HEK293 (cell line): ENCODE measurements around the gene SPEF1.
A peak's percentile ranks its signal among the peaks of the same experiment; 100 is the strongest.

Experiments
- CTCF ChIA-PET: fragments of 350-600 bp; formaldehyde crosslinking; extraction: SDS; loops from one replicate; lab custom pipeline; 2021; ENCODE audit warnings: antibody characterized with exemption; lab: Yijun Ruan, JAX
- POLR2A ChIA-PET: fragments of 300-600 bp; formaldehyde crosslinking; extraction: SDS; loops from one replicate; lab custom pipeline; 2020; ENCODE audit warnings: antibody characterized with exemption, inconsistent platforms; lab: Yijun Ruan, JAX
- H3K27ac ChIP-seq: fragments of 200-500 bp; sonication (Bioruptor generic); 2 replicates; pipeline ENCODE4 v1.5.1; 2014; ENCODE audit warnings: low read depth, low read length, control low read depth, inconsistent platforms; ENCODE audit errors: extremely low read depth
- H3K36me3 ChIP-seq, 2 experiments: fragments of 200-500 bp in 1 of 2; sonication (Bioruptor generic) in 1 of 2; 1 replicate in 1 of 2; 2 replicates in 1 of 2; pipeline ENCODE4 v1.5.1; 2014 to 2017; ENCODE audit warnings: inconsistent platforms in 2 of 2, low read length in 2 of 2; ENCODE audit not compliant: control insufficient read depth in 2 of 2, insufficient read depth in 1 of 2
- H3K4me1 ChIP-seq: fragments of 200-500 bp; sonication (Bioruptor generic); 2 replicates; pipeline ENCODE4 v1.5.1; 2014; ENCODE audit warnings: mild to moderate bottlenecking, low read length, inconsistent platforms; ENCODE audit not compliant: control insufficient read depth, insufficient read depth
- H3K4me3 ChIP-seq: 2 replicates; pipeline ENCODE4 v1.5.1; 2011; ENCODE audit warnings: low read depth, mild to moderate bottlenecking, control low read depth, low read length, moderate library complexity
- H3K9me3 ChIP-seq: fragments of 200-500 bp; sonication (Bioruptor generic); 2 replicates; pipeline ENCODE4 v1.5.1; 2014; ENCODE audit warnings: low read depth, low read length, inconsistent platforms; ENCODE audit not compliant: control insufficient read depth, insufficient read depth
- EGR2 ChIP-seq: fragments of 450-650 bp; formaldehyde crosslinking; IDR thresholded peaks from 2 replicates; pipeline ENCODE4 v1.5.1; 2016; ENCODE audit warnings: low read depth, missing biosample characterization, missing genetic modification characterization
- HOXA7 ChIP-seq: sonication (generic); formaldehyde crosslinking; IDR thresholded peaks from 2 replicates; pipeline ENCODE4 v1.8.1; 2022; ENCODE audit warnings: missing genetic modification reagents, borderline replicate concordance
- MZF1 ChIP-seq: fragments of 450-650 bp; formaldehyde crosslinking; IDR thresholded peaks from 2 replicates; pipeline ENCODE4 v1.5.1; 2017; ENCODE audit warnings: missing biosample characterization, missing genetic modification characterization, borderline replicate concordance
- SCRT1 ChIP-seq: fragments of 450-650 bp; formaldehyde crosslinking; IDR thresholded peaks from 2 replicates; pipeline ENCODE4 v1.5.1; 2016; ENCODE audit warnings: missing biosample characterization, missing genetic modification characterization, borderline replicate concordance
- SCRT2 ChIP-seq: fragments of 450-650 bp; formaldehyde crosslinking; IDR thresholded peaks from 2 replicates; pipeline ENCODE4 v1.5.1; 2016; ENCODE audit warnings: missing biosample characterization, missing genetic modification characterization
- ZBTB17 ChIP-seq: fragments of 450-650 bp; formaldehyde crosslinking; IDR thresholded peaks from 2 replicates; pipeline ENCODE4 v1.5.1; 2016; ENCODE audit warnings: missing biosample characterization, missing genetic modification characterization
- ZBTB48 ChIP-seq: fragments of 450-650 bp; formaldehyde crosslinking; IDR thresholded peaks from 2 replicates; pipeline ENCODE4 v1.5.1; 2016; ENCODE audit warnings: missing biosample characterization, missing genetic modification characterization
- ZBTB8A ChIP-seq: fragments of 450-650 bp; formaldehyde crosslinking; IDR thresholded peaks from 2 replicates; pipeline ENCODE4 v1.5.1; 2016; ENCODE audit warnings: missing biosample characterization, missing genetic modification characterization
- ZEB2 ChIP-seq: fragments of 450-650 bp; formaldehyde crosslinking; IDR thresholded peaks from 2 replicates; pipeline ENCODE4 v1.5.1; 2016; ENCODE audit warnings: missing biosample characterization, missing genetic modification characterization
- ZFP37 ChIP-seq: fragments of 450-650 bp; formaldehyde crosslinking; IDR thresholded peaks from 2 replicates; pipeline ENCODE4 v1.5.1; 2016; ENCODE audit warnings: missing biosample characterization, missing genetic modification characterization
- ZIC2 ChIP-seq: fragments of 450-650 bp; formaldehyde crosslinking; IDR thresholded peaks from 2 replicates; pipeline ENCODE4 v1.5.1; 2016; ENCODE audit warnings: missing biosample characterization, missing genetic modification characterization
- ZNF19 ChIP-seq: fragments of 450-650 bp; formaldehyde crosslinking; IDR thresholded peaks from 2 replicates; pipeline ENCODE4; 2016; ENCODE audit warnings: missing biosample characterization, missing genetic modification characterization, low read depth
- ZNF416 ChIP-seq: fragments of 450-650 bp; formaldehyde crosslinking; IDR thresholded peaks from 2 replicates; pipeline ENCODE4 v1.5.1; 2016; ENCODE audit warnings: missing biosample characterization, missing genetic modification characterization
- ZNF558 ChIP-seq: fragments of 450-650 bp; formaldehyde crosslinking; IDR thresholded peaks from 2 replicates; pipeline ENCODE4 v1.5.1; 2016; ENCODE audit warnings: missing biosample characterization, missing genetic modification characterization
- ZNF777 ChIP-seq: fragments of 450-650 bp; formaldehyde crosslinking; IDR thresholded peaks from 2 replicates; pipeline ENCODE4 v1.5.1; 2017; ENCODE audit warnings: missing biosample characterization, missing genetic modification characterization, borderline replicate concordance
- TF ChIP-seq, protein P1 (sequence below): fragments of 450-650 bp; formaldehyde crosslinking; IDR thresholded peaks from 2 replicates; pipeline ENCODE4 v1.5.1; 2016; ENCODE audit warnings: missing biosample characterization, missing genetic modification characterization

SPEF1 gene

DNA sequence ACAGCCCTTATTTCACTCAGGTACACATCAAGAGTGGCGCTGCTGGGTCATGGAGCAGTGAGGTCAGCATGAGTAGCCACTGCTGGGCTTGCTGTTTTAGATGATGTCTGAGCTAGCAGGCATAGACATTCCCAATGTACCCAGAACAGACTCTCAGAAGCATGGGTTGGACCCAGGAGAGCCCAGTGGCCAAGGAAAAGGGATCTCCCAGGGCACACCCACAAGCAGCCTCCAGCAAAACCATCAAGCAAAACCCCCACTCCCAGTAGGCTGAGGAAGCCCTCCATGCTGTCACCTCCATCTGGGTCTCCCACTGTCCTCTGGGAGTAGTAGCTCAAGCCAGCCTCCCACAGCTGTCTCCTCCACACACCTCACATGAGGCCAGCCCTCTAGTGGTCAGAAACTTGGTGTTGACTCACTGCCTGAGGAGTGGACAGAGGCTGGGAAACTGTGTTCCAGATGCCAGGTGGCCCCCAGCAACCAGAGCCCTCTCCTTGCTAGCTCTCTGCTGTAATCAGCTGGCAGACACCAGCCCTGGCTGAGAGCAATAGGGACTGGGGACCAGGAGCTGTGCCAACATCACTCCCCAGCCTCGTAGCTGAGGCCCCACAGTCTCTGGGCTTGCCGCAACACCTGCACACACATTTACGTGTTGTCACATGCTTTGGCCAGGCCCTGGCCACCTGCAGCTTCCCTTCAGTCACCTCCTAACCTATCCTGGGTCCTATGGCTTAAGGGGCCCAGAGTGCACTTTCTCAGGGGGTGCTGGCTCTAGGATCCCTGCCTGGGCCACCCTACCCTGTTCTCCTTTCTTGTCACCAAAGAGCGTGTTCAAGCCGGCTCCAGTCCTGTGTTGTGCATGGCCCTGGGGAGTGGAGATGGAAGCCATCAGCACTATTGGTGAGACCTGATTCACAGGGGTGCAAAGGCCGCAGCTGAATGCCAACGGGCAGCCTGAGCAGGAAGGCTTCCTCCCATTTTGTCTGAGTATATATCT is 37.2 kb upstream of the SPEF1 start (continued):
- TF ChIP-seq EGR2 (tag by site-specific recombination), result peak; percentile 92
- no peak for TF ChIP-seq ZNF777 (tag by site-specific recombination)
- TF ChIP-seq ZIC2 (tag by site-specific recombination), result peak; percentile 35; the same call in 1 of the 2 replicates

DNA sequence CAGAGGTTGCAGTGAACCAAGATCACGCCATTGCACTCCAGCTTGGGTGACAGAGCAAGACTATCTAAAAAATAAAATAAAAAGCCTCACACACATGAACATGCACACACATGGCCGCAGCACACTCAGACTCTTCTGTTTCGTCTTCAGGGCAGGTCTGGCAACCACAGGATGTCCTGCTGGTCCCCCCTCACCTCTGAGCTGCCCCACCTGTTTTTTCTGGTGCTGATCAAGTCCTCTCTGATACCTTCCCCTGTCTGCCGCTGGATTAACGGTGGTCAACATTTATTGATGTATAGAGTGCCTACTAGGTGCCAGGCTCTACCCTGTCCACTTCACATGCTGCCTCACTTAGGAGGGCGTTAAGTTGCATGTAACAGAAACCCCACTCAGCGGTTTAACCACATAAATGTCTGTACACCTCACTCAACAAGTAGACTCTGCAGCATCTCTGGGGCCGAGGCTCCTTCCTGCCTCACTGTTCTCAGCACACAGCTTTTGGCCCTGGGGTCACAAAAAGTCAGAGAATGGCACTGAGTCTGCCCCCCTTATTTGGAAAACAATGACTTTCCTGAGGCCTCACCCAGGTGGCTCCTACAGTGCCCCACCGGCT is 34.6 kb upstream of the SPEF1 start:
- no peaks in the 10 kb centered on the region for H3K9me3 ChIP-seq
- TF ChIP-seq MZF1 (tag by site-specific recombination) (no peak), ZNF416 (tag by site-specific recombination) (no peak), HOXA7 (CRISPR knock-in tag) (no peak), ZNF558 (tag by site-specific recombination) (no peak), ZNF777 (tag by site-specific recombination) (no peak), ZBTB48 (no peak), ZBTB8A (no peak), ZBTB17 (no peak), ZFP37 (tag by site-specific recombination) (no peak), ZEB2 (tag by site-specific recombination) (no peak)
- ChIA-PET CTCF (interaction anchor here (0.5 to 1.9 kb wide), 4 partner anchors 9 to 72 kb away, joined by 3 to 10 read pairs (median 3); no protein-coding TSS in a partner anchor), POLR2A (interaction anchor here (0.6 kb wide), 1 partner anchor 20 kb away, joined by 3 read pairs; the partner anchor contains the start of gene CDC25B)
- H3K4me3 ChIP-seq, result no peak overlapping the region
- H3K27ac ChIP-seq, result no peak overlapping the region
- H3K36me3 ChIP-seq, result no peaks in the 10 kb centered on the region
- H3K4me1 ChIP-seq, result peaks cover 17% of the 10 kb centered on the region

DNA sequence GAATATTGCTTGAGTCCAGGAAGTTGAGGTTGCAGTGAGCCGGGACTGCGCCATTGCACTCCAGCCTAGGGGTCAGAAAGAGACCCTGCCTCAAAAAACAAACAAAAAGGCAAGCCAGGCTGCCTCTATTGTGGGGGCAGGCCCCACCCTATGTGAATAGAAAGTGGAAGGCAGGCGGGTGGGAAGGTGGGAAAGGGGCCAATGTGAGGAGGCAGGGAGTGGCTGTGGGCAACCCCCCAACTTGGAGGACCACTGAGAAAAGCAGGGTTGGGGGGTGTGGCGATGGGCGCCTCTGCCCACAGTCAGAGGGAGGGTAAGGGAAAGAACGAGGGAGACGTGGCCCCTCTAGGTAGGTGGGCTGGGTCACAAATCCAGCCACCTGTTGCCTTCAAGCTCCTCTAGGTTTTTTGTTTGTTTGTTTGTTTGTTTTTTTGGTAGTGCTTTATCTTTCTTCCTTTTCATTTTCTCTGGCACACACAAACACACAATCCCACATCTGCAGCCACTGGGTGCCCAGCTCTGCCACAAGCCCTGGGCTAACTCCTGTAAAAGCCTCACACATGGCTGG is 33.8 kb upstream of the SPEF1 start:
- H3K9me3 ChIP-seq, result no peaks in the 10 kb centered on the region
- TF ChIP-seq SCRT2 (peak; percentile 90), ZNF19 (tag by site-specific recombination) (no peak), SCRT1 (tag by site-specific recombination) (peak; percentile 60; the same call in 1 of the 2 replicates)
- TF ChIP-seq, protein P1, sequence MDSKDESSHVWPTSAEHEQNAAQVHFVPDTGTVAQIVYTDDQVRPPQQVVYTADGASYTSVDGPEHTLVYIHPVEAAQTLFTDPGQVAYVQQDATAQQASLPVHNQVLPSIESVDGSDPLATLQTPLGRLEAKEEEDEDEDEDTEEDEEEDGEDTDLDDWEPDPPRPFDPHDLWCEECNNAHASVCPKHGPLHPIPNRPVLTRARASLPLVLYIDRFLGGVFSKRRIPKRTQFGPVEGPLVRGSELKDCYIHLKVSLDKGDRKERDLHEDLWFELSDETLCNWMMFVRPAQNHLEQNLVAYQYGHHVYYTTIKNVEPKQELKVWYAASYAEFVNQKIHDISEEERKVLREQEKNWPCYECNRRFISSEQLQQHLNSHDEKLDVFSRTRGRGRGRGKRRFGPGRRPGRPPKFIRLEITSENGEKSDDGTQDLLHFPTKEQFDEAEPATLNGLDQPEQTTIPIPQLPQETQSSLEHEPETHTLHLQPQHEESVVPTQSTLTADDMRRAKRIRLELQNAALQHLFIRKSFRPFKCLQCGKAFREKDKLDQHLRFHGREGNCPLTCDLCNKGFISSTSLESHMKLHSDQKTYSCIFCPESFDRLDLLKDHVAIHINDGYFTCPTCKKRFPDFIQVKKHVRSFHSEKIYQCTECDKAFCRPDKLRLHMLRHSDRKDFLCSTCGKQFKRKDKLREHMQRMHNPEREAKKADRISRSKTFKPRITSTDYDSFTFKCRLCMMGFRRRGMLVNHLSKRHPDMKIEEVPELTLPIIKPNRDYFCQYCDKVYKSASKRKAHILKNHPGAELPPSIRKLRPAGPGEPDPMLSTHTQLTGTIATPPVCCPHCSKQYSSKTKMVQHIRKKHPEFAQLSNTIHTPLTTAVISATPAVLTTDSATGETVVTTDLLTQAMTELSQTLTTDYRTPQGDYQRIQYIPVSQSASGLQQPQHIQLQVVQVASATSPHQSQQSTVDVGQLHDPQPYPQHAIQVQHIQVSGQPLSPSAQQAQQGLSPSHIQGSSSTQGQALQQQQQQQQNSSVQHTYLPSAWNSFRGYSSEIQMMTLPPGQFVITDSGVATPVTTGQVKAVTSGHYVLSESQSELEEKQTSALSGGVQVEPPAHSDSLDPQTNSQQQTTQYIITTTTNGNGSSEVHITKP (tag by site-specific recombination), result peak; percentile 72
- POLR2A ChIA-PET, result interaction anchor here (0.9 to 4.2 kb wide), 2 partner anchors 10 to 19 kb away, joined by 3 to 26 read pairs; partner anchors contain the start of gene CDC25B
- H3K4me3 ChIP-seq, result no peak overlapping the region
- H3K4me1 ChIP-seq, result peaks cover 17% of the 10 kb centered on the region
- CTCF ChIA-PET, result interaction anchor here (0.5 to 1.9 kb wide), 6 partner anchors 9 to 71 kb away, joined by 3 to 10 read pairs (median 3); no protein-coding TSS in a partner anchor
- no peak overlapping the region for H3K27ac ChIP-seq
- no peaks in the 10 kb centered on the region for H3K36me3 ChIP-seq
